C4-2B (cell line): ENCODE data around the gene NRXN3.

Source experiments
- H3K27ac ChIP-seq: fragments of 450-650 bp; 2 replicates; pipeline ENCODE4 v1.5.1; 2017
- ZFX ChIP-seq: fragments of 450-650 bp; IDR thresholded peaks from 2 replicates; pipeline ENCODE4 v1.6.1; 2017
- TF ChIP-seq, protein P1 (sequence below): fragments of 450-650 bp; conservative IDR thresholded peaks from 2 replicates; pipeline ENCODE4 v1.5.1; 2017; ENCODE audit warnings: mild to moderate bottlenecking

NRXN3 gene

DNA sequence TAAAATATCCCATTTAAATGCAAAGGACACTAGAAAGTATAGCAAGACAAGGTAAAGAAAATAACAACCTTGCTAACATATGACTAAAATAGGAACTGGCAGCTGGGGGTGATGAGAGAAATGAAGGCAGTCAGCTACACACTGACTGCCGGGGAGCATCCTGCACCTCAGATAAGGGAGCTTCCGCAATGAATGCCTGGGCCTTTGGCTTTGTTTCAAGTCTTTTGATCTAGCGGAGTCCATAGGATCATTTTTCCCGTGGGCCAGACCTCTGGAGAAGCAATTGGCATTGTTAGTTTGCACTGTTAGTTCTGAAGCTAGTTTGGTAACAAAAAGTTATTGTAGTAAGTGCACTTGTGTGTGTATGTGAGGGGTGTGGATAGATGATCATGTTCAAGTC is 1401.2 kb downstream of the NRXN3 start:
- H3K27ac ChIP-seq = no peak overlapping the region
- TF ChIP-seq ZFX = no peak
- TF ChIP-seq, protein P1, sequence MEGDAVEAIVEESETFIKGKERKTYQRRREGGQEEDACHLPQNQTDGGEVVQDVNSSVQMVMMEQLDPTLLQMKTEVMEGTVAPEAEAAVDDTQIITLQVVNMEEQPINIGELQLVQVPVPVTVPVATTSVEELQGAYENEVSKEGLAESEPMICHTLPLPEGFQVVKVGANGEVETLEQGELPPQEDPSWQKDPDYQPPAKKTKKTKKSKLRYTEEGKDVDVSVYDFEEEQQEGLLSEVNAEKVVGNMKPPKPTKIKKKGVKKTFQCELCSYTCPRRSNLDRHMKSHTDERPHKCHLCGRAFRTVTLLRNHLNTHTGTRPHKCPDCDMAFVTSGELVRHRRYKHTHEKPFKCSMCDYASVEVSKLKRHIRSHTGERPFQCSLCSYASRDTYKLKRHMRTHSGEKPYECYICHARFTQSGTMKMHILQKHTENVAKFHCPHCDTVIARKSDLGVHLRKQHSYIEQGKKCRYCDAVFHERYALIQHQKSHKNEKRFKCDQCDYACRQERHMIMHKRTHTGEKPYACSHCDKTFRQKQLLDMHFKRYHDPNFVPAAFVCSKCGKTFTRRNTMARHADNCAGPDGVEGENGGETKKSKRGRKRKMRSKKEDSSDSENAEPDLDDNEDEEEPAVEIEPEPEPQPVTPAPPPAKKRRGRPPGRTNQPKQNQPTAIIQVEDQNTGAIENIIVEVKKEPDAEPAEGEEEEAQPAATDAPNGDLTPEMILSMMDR = no peak

DNA sequence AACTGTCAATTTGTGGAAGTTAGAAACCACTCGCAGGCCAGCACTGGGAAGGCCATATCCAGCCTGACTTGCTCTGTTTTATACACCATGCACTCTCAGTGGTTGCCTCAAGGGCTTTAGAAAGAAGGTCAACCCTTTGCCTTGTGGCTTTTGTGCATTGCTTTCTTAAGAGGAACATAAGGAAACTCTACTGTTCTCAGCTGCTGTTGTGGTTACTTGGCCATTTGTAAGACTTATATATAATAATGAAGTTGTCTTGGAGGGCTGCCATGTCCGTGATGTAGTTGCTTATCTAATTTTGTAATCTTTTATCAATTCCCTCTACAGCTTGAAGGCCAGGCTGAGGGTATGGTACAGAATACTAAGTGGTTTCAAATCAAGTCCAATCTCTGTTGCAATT is 1403.3 kb downstream of the NRXN3 start:
- TF ChIP-seq, protein P1 = no peak
- TF ChIP-seq ZFX = no peak
- H3K27ac ChIP-seq = no peak overlapping the region

DNA sequence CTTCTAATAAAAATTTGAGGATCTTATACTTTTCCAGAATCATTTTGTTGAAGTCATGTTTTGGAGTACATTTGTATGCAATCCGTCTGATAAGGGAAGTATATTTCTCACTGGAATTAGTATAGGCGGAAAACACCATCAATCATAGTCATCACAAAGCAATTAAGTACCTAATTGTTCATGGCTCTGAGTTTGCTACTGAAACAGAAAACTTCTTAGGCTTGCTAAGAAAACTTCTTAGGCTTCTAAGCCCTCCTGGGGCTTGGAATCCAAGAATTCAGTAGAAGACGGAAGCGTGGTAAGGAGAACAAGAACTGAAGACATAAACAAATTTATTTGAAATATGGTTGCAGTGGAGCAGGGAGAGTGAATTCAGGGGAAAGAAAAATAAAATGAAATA is 1404.9 kb downstream of the NRXN3 start:
- TF ChIP-seq, protein P1 = no peak
- TF ChIP-seq ZFX = no peak
- no peak overlapping the region for H3K27ac ChIP-seq

DNA sequence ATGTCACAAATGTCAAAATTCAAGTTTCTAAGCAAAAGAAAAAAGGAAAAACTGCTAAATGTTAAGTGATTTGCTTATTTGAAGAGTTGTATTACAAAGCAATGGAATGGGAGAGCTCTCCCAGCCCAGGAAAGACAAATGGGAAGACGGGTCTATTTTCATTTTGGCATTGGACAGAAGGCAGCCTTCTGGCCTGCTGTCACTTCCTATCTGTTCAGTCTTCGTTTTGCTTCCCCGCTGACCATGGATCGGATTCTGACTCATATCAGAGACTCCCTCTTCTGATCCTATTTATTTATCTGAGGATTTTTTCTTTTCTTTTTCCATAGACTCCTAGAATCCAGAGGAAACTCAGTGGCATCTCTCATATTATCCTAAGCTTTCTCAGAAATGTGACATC is 1406.3 kb downstream of the NRXN3 start:
- no peak overlapping the region for H3K27ac ChIP-seq
- no peak for TF ChIP-seq ZFX
- TF ChIP-seq, protein P1 = no peak

DNA sequence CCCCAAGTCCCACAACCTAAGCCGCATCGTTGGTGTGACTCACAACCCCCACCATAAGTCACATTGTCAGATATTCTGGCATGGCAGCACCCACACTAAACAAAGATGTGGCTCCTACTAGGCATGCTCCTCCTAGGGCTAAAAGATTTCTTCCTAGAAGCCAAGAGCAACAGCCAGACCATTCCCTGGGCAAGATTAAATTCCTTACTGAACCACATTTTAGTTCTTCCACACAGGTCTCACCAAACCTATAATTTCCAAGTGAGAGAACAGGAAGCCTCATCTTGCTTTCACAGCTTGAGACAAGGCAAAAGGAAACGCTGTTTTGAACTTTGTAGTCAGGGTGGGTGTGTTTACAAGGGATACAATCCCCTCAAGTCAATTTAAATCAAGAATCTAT is 1408.3 kb downstream of the NRXN3 start:
- no peak overlapping the region for H3K27ac ChIP-seq
- TF ChIP-seq, protein P1 = no peak
- no peak for TF ChIP-seq ZFX

DNA sequence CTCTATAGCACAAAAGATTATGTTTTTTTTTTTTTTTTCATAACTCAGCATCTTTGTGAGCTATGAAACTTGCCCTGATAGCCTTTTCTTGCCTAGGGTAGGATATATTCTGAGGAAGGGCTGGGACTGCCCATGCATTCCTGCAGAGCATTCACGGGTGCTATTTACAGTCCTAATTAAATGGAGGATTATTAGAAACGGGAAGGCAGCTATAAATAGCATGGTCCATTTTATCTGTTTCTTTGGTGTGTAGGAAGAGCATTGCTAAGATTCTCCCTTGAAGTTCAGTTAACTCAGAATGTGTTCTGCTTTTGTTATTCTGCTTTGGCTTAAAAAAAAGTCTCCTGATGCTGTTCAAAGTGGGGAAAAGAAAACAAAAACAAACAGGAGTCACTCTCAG is 1410.2 kb downstream of the NRXN3 start:
- TF ChIP-seq ZFX = no peak
- TF ChIP-seq, protein P1 = no peak

DNA sequence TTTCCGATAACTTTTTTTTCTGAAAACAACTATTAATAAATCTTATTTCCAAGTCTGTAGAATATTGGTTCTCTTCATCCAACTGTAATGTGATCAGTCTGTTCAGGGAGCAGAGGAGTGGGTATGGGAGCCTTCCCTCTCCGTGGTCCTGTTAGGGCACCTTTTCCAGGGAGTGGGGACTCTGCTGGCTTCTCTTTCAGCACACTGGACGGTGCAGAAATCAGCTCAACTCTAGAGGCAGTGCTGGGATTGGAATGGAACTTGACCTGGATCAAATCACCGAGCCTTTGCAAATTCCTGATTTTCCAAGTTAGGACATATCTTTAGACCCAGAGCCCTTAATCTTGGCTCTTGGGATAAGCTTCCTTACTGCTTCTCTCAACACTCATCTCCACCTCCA is 1410.7 kb downstream of the NRXN3 start:
- H3K27ac ChIP-seq = no peak overlapping the region
- TF ChIP-seq, protein P1 = no peak
- TF ChIP-seq ZFX = no peak

More for the DNA sequence above, 1410.2 kb downstream of the NRXN3 start:
- no peak overlapping the region for H3K27ac ChIP-seq
